WERI-Rb-1 (cell line): ENCODE measurements around the gene CCDC142.
"Not testable (repeated sequence)": the region's sequence is repeated elsewhere in the genome, so short reads cannot be mapped to it uniquely, and the experiment has no call there.

Experiments used
- DNase-seq: peaks from one replicate; pipeline ENCODE4 v3.0.0-alpha.2; 2020
- H3K27ac ChIP-seq: fragments of 250-450 bp; sonication (Bioruptor Pico); 2 replicates; pipeline ENCODE4 v1.5.1; 2020; ENCODE audit warnings: mild to moderate bottlenecking, moderate library complexity
- H3K27me3 ChIP-seq: fragments of 250-450 bp; sonication (Bioruptor Pico); 2 replicates; pipeline ENCODE4 v1.5.1; 2021; ENCODE audit warnings: mild to moderate bottlenecking, low read depth, moderate library complexity; ENCODE audit not compliant: insufficient read depth, severe bottlenecking
- H3K36me3 ChIP-seq: fragments of 250-450 bp; sonication (Bioruptor Pico); 2 replicates; pipeline ENCODE4 v1.5.1; 2020; ENCODE audit warnings: mild to moderate bottlenecking, moderate library complexity
- H3K4me3 ChIP-seq: 2 replicates; pipeline ENCODE4 v1.5.1; 2011; ENCODE audit warnings: low read depth, mild to moderate bottlenecking, control low read depth, low read length
- H3K9me3 ChIP-seq: fragments of 250-450 bp; sonication (Bioruptor Pico); 2 replicates; pipeline ENCODE4 v1.5.1; 2021; ENCODE audit warnings: mild to moderate bottlenecking, moderate library complexity; ENCODE audit not compliant: severe bottlenecking
- CTCF ChIP-seq: IDR thresholded peaks from 2 replicates; pipeline ENCODE4 v1.5.1; 2011; ENCODE audit warnings: low read depth, mild to moderate bottlenecking, control low read depth, inconsistent platforms, low read length

The CCDC142 gene

GRCh38 chr2:74472945-74473258, 9.9 kb downstream of the CCDC142 start:
- DNase-seq: no peak
- H3K27ac ChIP-seq: peak overlapping the region; percentile 86
- H3K36me3 ChIP-seq: peaks cover 43% of the 10 kb centered on the region
- H3K27me3 ChIP-seq: no peaks in the 10 kb centered on the region
- no peaks in the 10 kb centered on the region for H3K9me3 ChIP-seq
- TF ChIP-seq CTCF: no peak
- peak overlapping the region; percentile 68 for H3K4me3 ChIP-seq

- H3K27me3 ChIP-seq: no peaks in the 10 kb centered on the region
- H3K9me3 ChIP-seq: no peaks in the 10 kb centered on the region
- no peak; the same call in 1 of the 2 replicates for TF ChIP-seq CTCF
- H3K27ac ChIP-seq: peak within 1 kb of the TSS; percentile 86
- peak; percentile 98 for DNase-seq
- peak within 1 kb of the TSS; percentile 68 for H3K4me3 ChIP-seq
- H3K36me3 ChIP-seq: peaks cover 39% of the 10 kb centered on the region
Observed at GRCh38 chr2:74472086-74472944, 10.5 kb downstream of the CCDC142 start, which contains the start of gene MRPL53. Gene MRPL53, minus strand, starts transcription at chr2:74472680. Its CDS starts 20 bp downstream, at chr2:74472660.

GRCh38 chr2:74471332-74472065, 11.3 kb downstream of the CCDC142 start:
- TF ChIP-seq CTCF: no peak
- Histone ChIP-seq H3K36me3 (peaks cover 36% of the 10 kb centered on the region), H3K27ac (peak overlapping the region; percentile 86), H3K4me3 (peak overlapping the region; percentile 68), H3K9me3 (no peaks in the 10 kb centered on the region), H3K27me3 (no peaks in the 10 kb centered on the region)
- DNase-seq: no peak

- H3K27ac ChIP-seq, DNase-seq, H3K27me3 ChIP-seq, H3K4me3 ChIP-seq, H3K9me3 ChIP-seq: not testable (repeated sequence)
- H3K36me3 ChIP-seq: peaks cover 32% of the 10 kb centered on the region
Observed at GRCh38 chr2:74470742-74471141, 12.1 kb downstream of the CCDC142 start.

GRCh38 chr2:74464406-74464805, 18.4 kb downstream of the CCDC142 start:
- H3K9me3 ChIP-seq: no peaks in the 10 kb centered on the region
- no peak for TF ChIP-seq CTCF
- peak overlapping the region; percentile 73 for H3K4me3 ChIP-seq
- peak overlapping the region; percentile 73 for H3K27ac ChIP-seq
- H3K27me3 ChIP-seq: no peaks in the 10 kb centered on the region
- peaks cover 32% of the 10 kb centered on the region for H3K36me3 ChIP-seq
- no peak for DNase-seq

- TF ChIP-seq CTCF: no peak
- Histone ChIP-seq H3K4me3 (no peak overlapping the region), H3K27ac (no peak overlapping the region), H3K36me3 (peaks cover 32% of the 10 kb centered on the region), H3K9me3 (no peaks in the 10 kb centered on the region), H3K27me3 (no peaks in the 10 kb centered on the region)
- no peak for DNase-seq
Observed at GRCh38 chr2:74462786-74463105, 20.1 kb downstream of the CCDC142 start.
